H1 (cell line): Measurements from ENCODE around the gene FCHO1.

Experiments used
- TCF12 ChIP-seq: IDR thresholded peaks from 2 replicates; pipeline ENCODE4 v1.6.1; 2011; ENCODE audit warnings: low read depth, mild to moderate bottlenecking, low read length
- YY1 ChIP-seq: IDR thresholded peaks from 2 replicates; pipeline ENCODE4 v1.6.1; 2011; ENCODE audit warnings: low read depth, mild to moderate bottlenecking, low read length

DNA sequence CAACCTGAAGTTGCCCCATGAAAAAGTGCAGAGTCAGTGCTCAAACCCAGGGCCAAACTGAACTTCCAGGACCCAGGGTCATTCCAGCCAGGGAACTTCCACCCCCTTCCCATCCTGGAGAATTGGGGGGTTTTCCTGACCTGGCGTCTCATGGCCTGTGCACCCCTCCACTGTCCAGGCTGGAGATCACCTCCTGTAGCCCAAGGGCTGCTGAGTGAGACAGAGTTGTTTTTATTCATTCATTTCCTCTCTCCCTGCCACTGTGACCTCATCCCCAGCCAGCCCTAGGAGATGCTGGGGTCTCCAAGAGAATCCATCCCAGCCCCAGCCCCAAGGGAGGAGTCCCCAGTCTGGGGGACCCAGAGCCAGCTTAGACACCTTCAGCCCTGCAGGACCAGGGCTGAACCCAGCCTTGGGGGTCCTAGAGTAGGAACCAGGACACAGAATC is 4.2 kb downstream of the FCHO1 start:
- TF ChIP-seq TCF12 (no peak), YY1 (no peak)
